ENCODE data around the gene FOXN3. TPM values are rescaled to one million over a fixed set of nuclear protein-coding genes. Genes with fewer than 3 reads are reported as not detected.

The FOXN3 gene
- total RNA-seq, 2 donors from 2014 or later: 61.2 to 84.1 TPM

- no peak for DNase-seq
- H3K4me1 ChIP-seq (ENCODE audit: control insufficient read depth, insufficient read depth, low read length): no peaks in the 10 kb centered on the region
- Mint-ChIP-seq H3K4me1 (peaks cover 3% of the 10 kb centered on the region), H3K27ac (no peak overlapping the region), H3K4me3 (no peak overlapping the region), H3K9me3 (no peaks in the 10 kb centered on the region), H3K27me3 (ENCODE audit: insufficient read depth) (peaks cover 11% of the 10 kb centered on the region), H3K36me3 (ENCODE audit: low read depth) (no peaks in the 10 kb centered on the region)
- no peak overlapping the region for H3K9ac ChIP-seq (ENCODE audit: extremely low read depth, low read length, poor library complexity, severe bottlenecking)
- no peaks in the 10 kb centered on the region for H3K9me3 ChIP-seq (ENCODE audit: control insufficient read depth, low read length)
- WGBS, 2 experiments (ENCODE audit: insufficient coverage in 1 of 2, insufficient read length in 1 of 2): 89 to 90% methylated on average over 1 to 4 of the region's 4 CpGs
- H3K36me3 ChIP-seq (ENCODE audit: control insufficient read depth, insufficient read depth, low read length): no peaks in the 10 kb centered on the region
- TF ChIP-seq CTCF (conservative IDR thresholded peaks at IDR 0.05): no peak
- H3K4me3 ChIP-seq (ENCODE audit: low read length): no peak overlapping the region
- no peak overlapping the region for H3K27ac ChIP-seq (ENCODE audit: low read depth, low read length)
- no peaks in the 10 kb centered on the region for H3K27me3 ChIP-seq (ENCODE audit: control insufficient read depth, insufficient read depth, low read length, poor library complexity, severe bottlenecking)
These were observed 290.6 kb downstream of the FOXN3 start for GRCh38 chr14:89126461-89126860.

GRCh38 chr14:89125216-89125615, 291.8 kb downstream of the FOXN3 start:
- Mint-ChIP-seq H3K4me1 (peaks cover 3% of the 10 kb centered on the region), H3K36me3 (ENCODE audit: low read depth) (no peaks in the 10 kb centered on the region)
- DNase-seq: no peak

GRCh38 chr14:89123851-89124250, 293.2 kb downstream of the FOXN3 start:
- no peak for TF ChIP-seq CTCF (conservative IDR thresholded peaks at IDR 0.05)
- DNase-seq: no peak
- H3K9ac ChIP-seq (ENCODE audit: extremely low read depth, low read length, poor library complexity, severe bottlenecking): no peak overlapping the region
- Mint-ChIP-seq H3K36me3 (ENCODE audit: low read depth) (no peaks in the 10 kb centered on the region), H3K27ac (no peak overlapping the region), H3K9me3 (peaks cover 10% of the 10 kb centered on the region), H3K4me1 (peaks cover 3% of the 10 kb centered on the region), H3K27me3 (ENCODE audit: insufficient read depth) (peaks cover 22% of the 10 kb centered on the region), H3K4me3 (no peak overlapping the region)
- no peaks in the 10 kb centered on the region for H3K9me3 ChIP-seq (ENCODE audit: control insufficient read depth, low read length)
- H3K4me1 ChIP-seq (ENCODE audit: control insufficient read depth, insufficient read depth, low read length): no peaks in the 10 kb centered on the region
- H3K36me3 ChIP-seq (ENCODE audit: control insufficient read depth, insufficient read depth, low read length): no peaks in the 10 kb centered on the region
- no peak overlapping the region for H3K27ac ChIP-seq (ENCODE audit: low read depth, low read length)
- no peaks in the 10 kb centered on the region for H3K27me3 ChIP-seq (ENCODE audit: control insufficient read depth, insufficient read depth, low read length, poor library complexity, severe bottlenecking)
- no peak overlapping the region for H3K4me3 ChIP-seq (ENCODE audit: low read length)
- WGBS, 2 experiments (ENCODE audit: insufficient coverage in 1 of 2, insufficient read length in 1 of 2): 89 to 90% methylated on average over 1 of the region's 1 CpG

More at GRCh38 chr14:89125216-89125615, 291.8 kb downstream of the FOXN3 start:
- Histone ChIP-seq H3K36me3 (ENCODE audit: control insufficient read depth, insufficient read depth, low read length) (no peaks in the 10 kb centered on the region), H3K4me1 (ENCODE audit: control insufficient read depth, insufficient read depth, low read length) (no peaks in the 10 kb centered on the region), H3K9me3 (ENCODE audit: control insufficient read depth, low read length) (no peaks in the 10 kb centered on the region), H3K9ac (ENCODE audit: extremely low read depth, low read length, poor library complexity, severe bottlenecking) (no peak overlapping the region), H3K27me3 (ENCODE audit: control insufficient read depth, insufficient read depth, low read length, poor library complexity, severe bottlenecking) (no peaks in the 10 kb centered on the region), H3K4me3 (ENCODE audit: low read length) (no peak overlapping the region), H3K27ac (ENCODE audit: low read depth, low read length) (no peak overlapping the region)
- peaks cover 11% of the 10 kb centered on the region for H3K27me3 Mint-ChIP-seq (ENCODE audit: insufficient read depth)
- no peak overlapping the region for H3K27ac Mint-ChIP-seq
- TF ChIP-seq CTCF (conservative IDR thresholded peaks at IDR 0.05): no peak
- 88 to 100% methylated on average over 2 to 4 of the region's 4 CpGs for WGBS, 2 experiments (ENCODE audit: insufficient coverage in 1 of 2, insufficient read length in 1 of 2)
- no peaks in the 10 kb centered on the region for H3K9me3 Mint-ChIP-seq
- H3K4me3 Mint-ChIP-seq: no peak overlapping the region
